ENCODE data around the gene AJAP1. TPM values are rescaled to one million over a fixed set of nuclear protein-coding genes. Genes with fewer than 3 reads are reported as not detected.

AJAP1 gene
- total RNA-seq, 1 experiment from 2014 or later, result not detected

GRCh38 chr1:4778056-4778455 lies 123.6 kb downstream of the AJAP1 start:
- Histone ChIP-seq H4K20me1 (ENCODE audit: insufficient read depth) (no peaks in the 10 kb centered on the region), H2AFZ (ENCODE audit: low read depth, low read length, poor library complexity, severe bottlenecking) (no peak overlapping the region), H3K9ac (ENCODE audit: low read length) (no peak overlapping the region), H3K27me3 (ENCODE audit: insufficient read depth, low read length) (no peaks in the 10 kb centered on the region), H3K9me2 (ENCODE audit: insufficient read depth) (no peaks in the 10 kb centered on the region), H3K27ac (ENCODE audit: low read depth, low read length) (no peak overlapping the region), H3K36me3 (ENCODE audit: control insufficient read depth in 1 of 2, insufficient read depth in 2 of 2, low read length in 2 of 2) (no peaks in the 10 kb centered on the region), H3K4me3 (replicated peaks in 1 of 2; ENCODE audit: low read depth in 1 of 2, low read length in 2 of 2) (no peak overlapping the region), H3K4me1 (ENCODE audit: control insufficient read depth in 1 of 2, insufficient read depth in 2 of 2, low read length in 2 of 2) (no peaks in the 10 kb centered on the region), H3K4me2 (ENCODE audit: low read length) (no peak overlapping the region), H3K9me3 (ENCODE audit: control insufficient read depth in 1 of 2, insufficient read depth in 1 of 2, low read depth in 1 of 2, low read length in 2 of 2) (peaks cover 0 to 3% of the 10 kb centered on the region in 2 experiments; a peak in 2 of 4 replicates), H3K79me2 (ENCODE audit: insufficient read depth, low read length) (no peaks in the 10 kb centered on the region)
- DNase-seq (ENCODE audit: low read depth, low spot score), result no peak
- BruUV-seq (replicated peaks), result no TSS peak
- ChIA-PET CTCF (no interaction called here), POLR2A (no interaction called here), RAD21 (ENCODE audit: low non-redundant PET in 1 of 2, low total read pairs in 2 of 2, uncharacterized antibody in 2 of 2, unreplicated experiment in 2 of 2) (interaction anchor here in 1 of 2 experiments (0.7 kb wide), 1 partner anchor 14 kb away, joined by 3 read pairs; no protein-coding TSS in a partner anchor)
- TF ChIP-seq POLR2AphosphoS5 (IDR thresholded peaks at IDR 0.05; ENCODE audit: low read depth, low read length), result no peak
- TF ChIP-seq, protein P1, sequence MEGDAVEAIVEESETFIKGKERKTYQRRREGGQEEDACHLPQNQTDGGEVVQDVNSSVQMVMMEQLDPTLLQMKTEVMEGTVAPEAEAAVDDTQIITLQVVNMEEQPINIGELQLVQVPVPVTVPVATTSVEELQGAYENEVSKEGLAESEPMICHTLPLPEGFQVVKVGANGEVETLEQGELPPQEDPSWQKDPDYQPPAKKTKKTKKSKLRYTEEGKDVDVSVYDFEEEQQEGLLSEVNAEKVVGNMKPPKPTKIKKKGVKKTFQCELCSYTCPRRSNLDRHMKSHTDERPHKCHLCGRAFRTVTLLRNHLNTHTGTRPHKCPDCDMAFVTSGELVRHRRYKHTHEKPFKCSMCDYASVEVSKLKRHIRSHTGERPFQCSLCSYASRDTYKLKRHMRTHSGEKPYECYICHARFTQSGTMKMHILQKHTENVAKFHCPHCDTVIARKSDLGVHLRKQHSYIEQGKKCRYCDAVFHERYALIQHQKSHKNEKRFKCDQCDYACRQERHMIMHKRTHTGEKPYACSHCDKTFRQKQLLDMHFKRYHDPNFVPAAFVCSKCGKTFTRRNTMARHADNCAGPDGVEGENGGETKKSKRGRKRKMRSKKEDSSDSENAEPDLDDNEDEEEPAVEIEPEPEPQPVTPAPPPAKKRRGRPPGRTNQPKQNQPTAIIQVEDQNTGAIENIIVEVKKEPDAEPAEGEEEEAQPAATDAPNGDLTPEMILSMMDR (IDR thresholded peaks at IDR 0.05 in 2 of 3, conservative IDR thresholded peaks at IDR 0.05 in 1 of 3; ENCODE audit: borderline replicate concordance in 1 of 3, insufficient read depth in 1 of 3, low read depth in 2 of 3, low read length in 2 of 3), result 0 out of 6 replicates have a peak, but pooled peaks of 1 of the 3 experiments have one; percentile 19
- no peak for ATAC-seq
- intact Hi-C loops (cut with micrococcal nuclease), result no loop called here

DNA sequence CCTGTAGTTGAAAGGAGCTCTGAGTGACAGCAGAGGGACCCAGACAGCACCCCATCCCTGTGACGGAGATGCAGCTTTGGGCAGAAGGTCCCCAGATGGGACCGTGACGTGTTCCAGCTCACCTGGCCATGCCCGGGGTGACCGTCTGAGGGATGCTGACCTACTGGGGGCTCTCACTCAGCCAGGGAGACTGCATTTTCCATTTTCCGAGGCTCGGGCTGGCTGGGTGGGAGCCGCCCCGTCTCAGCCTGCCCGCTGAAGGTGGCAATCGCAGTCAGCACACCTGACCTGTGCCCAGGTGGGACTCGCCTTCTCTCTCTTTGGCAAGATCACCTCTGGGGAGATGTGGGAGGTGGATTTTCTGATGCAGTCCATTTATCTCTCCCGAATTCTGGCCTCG lies 127.2 kb downstream of the AJAP1 start:
- Histone ChIP-seq H3K9ac (ENCODE audit: low read length) (no peak overlapping the region), H3K27me3 (ENCODE audit: insufficient read depth, low read length) (no peaks in the 10 kb centered on the region), H3K27ac (ENCODE audit: low read depth, low read length) (no peak overlapping the region), H3K79me2 (ENCODE audit: insufficient read depth, low read length) (no peaks in the 10 kb centered on the region), H3K4me2 (ENCODE audit: low read length) (no peak overlapping the region), H3K9me2 (ENCODE audit: insufficient read depth) (no peaks in the 10 kb centered on the region), H3K4me1 (ENCODE audit: control insufficient read depth in 1 of 2, insufficient read depth in 2 of 2, low read length in 2 of 2) (no peaks in the 10 kb centered on the region), H2AFZ (ENCODE audit: low read depth, low read length, poor library complexity, severe bottlenecking) (no peak overlapping the region), H3K9me3 (ENCODE audit: control insufficient read depth in 1 of 2, insufficient read depth in 1 of 2, low read depth in 1 of 2, low read length in 2 of 2) (peaks cover 0 to 3% of the 10 kb centered on the region in 2 experiments; a peak in 1 of 4 replicates), H4K20me1 (ENCODE audit: insufficient read depth) (no peaks in the 10 kb centered on the region), H3K4me3 (replicated peaks in 1 of 2; ENCODE audit: low read depth in 1 of 2, low read length in 2 of 2) (no peak overlapping the region), H3K36me3 (ENCODE audit: control insufficient read depth in 1 of 2, insufficient read depth in 2 of 2, low read length in 2 of 2) (no peaks in the 10 kb centered on the region)
- ChIA-PET CTCF (no interaction called here), POLR2A (no interaction called here), RAD21 (ENCODE audit: low non-redundant PET in 1 of 2, low total read pairs in 2 of 2, uncharacterized antibody in 2 of 2, unreplicated experiment in 2 of 2) (no interaction called here)
- no TSS peak for BruUV-seq (replicated peaks)
- intact Hi-C loops (cut with micrococcal nuclease), result no loop called here
- ATAC-seq, result no peak
- DNase-seq (ENCODE audit: low read depth, low spot score), result no peak
- TF ChIP-seq POLR2AphosphoS5 (IDR thresholded peaks at IDR 0.05; ENCODE audit: low read depth, low read length) (no peak), ZNF274 (IDR thresholded peaks at IDR 0.05; ENCODE audit: low read depth, low read length) (no peak), EZH2 (IDR thresholded peaks at IDR 0.05) (no peak), YY1 (IDR thresholded peaks at IDR 0.05; ENCODE audit: extremely low read depth, insufficient replicate concordance, low read depth, low read length) (no peak), JUND (IDR thresholded peaks at IDR 0.05) (no peak), ZBTB33 (IDR thresholded peaks at IDR 0.05; ENCODE audit: extremely low read depth, insufficient replicate concordance, low read length) (no peak), CBX3 (IDR thresholded peaks at IDR 0.05; ENCODE audit: low read depth) (no peak), SP1 (IDR thresholded peaks at IDR 0.05; ENCODE audit: low read depth) (no peak), SRF (IDR thresholded peaks at IDR 0.05; ENCODE audit: low read depth) (no peak)
- TF ChIP-seq, protein P2, sequence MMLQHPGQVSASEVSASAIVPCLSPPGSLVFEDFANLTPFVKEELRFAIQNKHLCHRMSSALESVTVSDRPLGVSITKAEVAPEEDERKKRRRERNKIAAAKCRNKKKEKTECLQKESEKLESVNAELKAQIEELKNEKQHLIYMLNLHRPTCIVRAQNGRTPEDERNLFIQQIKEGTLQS (IDR thresholded peaks at IDR 0.05), result no peak
- TF ChIP-seq, protein P1 (IDR thresholded peaks at IDR 0.05 in 2 of 3, conservative IDR thresholded peaks at IDR 0.05 in 1 of 3; ENCODE audit: borderline replicate concordance in 1 of 3, insufficient read depth in 1 of 3, low read depth in 2 of 3, low read length in 2 of 3), result no peak

Data from HCT116 (cell line).